ENCODE results near the gene SPTBN4.
"Not testable (repeated sequence)": the region's sequence is repeated elsewhere in the genome, so short reads cannot be mapped to it uniquely, and the experiment has no call there.

Gene SPTBN4

DNA sequence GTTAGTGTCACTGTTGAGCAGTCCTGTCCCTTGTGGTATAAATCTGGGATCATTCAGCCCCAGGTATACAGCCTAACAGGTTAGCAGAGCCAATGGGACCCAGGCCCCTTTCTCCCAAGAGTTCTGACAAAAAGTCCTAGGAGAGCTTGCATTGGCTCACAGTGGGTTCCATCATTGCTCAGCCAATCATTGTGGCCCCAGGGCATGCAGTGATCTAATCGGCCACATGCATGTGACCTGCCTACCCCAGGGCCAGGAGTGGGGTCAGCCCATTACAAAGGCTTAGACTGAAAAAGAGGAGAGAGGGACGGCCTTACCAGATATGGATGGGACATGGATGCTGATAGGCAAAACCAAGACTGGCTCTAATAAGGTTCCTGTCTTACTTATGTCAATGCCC lies 41.1 kb downstream of the SPTBN4 start:
- no peak for DNase-seq (ENCODE audit: low spot score)

DNA sequence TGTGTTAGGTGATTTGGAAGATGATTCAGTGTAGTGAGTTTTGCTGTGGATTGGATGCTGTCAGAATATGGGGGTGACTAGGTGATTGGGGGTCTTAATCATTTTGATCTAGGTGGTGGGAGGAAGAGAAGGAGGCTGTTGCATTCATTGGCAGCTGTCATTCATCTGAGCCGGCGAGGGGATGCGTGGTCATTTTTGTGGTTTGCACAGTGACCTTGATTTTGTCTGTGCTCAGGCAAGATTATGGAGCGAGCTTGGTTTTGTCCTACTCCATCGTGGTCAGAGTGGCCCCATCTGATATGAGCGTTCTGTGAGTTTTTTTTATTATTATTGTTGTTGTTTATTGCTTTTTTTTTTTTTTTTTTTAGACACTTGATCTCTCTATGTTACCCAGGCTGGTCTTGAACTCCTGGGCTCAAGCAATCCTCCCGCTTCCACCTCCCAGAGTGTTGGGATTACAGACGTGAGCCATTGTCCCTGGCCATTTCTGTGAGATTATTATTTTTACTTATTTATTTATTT lies 42.0 kb downstream of the SPTBN4 start:
- DNase-seq (ENCODE audit: low spot score): no peak

DNA sequence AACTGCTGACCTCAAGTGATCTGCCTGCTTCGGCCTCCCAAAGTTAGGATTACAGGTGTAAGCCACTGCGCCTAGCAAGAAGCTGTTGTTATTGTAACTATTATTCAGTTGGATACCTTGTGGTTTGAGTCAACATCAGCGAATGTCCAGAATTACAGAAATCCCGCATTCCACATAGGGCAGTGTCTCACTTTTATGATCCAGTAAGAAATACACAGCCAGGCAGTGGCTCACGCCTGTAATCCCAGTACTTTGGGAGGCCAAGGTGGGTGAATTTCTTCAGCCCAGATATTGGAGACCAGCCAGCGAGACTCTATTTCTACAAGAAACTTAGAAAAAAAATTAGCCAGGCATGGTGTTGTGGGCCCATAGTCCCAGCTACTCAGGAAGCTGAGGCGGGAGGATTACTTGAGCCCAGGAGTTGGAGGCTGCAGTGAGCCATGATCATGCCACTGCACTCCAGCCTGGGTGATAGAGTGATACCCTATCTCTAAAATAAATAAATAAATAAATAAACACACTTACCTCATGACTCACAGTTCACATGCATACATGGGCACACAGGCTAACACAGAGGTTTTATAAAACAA lies 43.8 kb downstream of the SPTBN4 start:
- no peak for DNase-seq (ENCODE audit: low spot score)

DNA sequence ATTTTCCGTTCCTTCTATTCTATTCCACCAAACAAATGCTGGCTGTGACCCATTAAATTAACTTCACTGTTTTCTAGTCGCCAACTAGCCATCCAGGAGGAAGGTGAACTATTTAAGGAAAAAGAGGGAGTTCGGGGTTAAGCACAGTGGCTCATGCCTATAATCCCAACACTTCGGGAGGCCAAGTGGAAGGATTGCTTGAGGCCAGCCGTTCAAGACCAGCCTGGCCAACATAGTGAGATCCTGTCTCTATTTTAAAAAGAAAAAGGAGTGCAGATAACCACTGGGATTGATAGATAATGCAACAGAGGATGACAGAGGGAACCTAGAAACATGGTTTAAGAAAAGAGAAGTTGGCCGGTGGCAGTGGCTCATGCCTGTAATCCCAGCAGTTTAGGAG lies 44.7 kb downstream of the SPTBN4 start:
- DNase-seq (ENCODE audit: low spot score): no peak

DNA sequence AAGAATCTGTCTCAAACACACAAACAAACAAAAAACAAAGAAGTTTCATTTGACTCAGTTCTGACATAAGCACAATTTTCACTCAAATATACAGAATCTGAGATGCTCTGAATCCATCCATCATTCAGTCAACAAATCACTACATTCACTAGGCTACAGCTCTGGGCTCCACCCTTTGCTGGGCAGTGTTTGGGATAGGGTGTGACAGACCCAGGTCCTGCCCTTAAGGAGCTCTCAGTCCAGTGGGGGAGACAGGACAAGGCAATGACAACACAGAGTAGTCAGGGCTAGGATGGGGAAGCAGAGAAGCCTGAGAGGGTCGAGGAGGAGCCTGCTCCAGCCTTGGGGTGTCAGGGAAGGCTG lies 45.3 kb downstream of the SPTBN4 start:
- no peak for DNase-seq (ENCODE audit: low spot score)

DNA sequence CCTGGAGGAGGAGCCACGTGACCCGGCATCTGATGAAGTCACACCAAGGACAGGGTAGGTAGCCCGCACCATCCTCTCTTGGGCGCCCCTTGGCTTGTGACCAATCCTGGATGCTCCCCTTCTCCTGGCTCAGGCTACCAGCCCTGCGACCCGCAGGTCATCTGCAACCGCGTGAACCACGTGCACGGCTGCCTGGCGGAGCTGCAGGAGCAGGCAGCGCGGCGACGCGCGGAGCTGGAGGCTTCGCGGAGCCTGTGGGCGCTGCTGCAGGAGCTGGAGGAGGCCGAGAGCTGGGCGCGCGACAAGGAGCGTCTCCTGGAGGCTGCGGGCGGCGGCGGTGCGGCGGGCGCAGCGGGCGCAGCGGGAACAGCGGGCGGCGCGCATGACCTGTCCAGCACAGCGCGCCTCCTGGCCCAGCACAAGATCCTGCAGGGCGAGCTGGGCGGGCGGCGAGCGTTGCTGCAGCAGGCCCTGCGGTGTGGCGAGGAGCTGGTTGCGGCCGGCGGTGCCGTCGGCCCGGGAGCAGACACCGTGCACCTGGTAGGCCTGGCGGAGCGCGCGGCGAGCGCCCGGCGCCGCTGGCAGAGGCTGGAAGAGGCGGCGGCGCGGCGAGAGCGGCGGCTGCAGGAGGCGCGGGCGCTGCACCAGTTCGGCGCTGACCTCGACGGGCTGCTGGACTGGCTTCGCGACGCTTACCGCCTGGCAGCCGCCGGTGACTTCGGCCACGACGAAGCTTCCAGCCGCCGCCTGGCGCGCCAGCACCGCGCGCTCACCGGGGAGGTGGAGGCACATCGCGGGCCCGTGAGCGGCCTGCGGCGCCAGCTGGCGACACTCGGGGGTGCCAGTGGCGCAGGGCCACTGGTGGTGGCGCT lies 45.9 kb downstream of the SPTBN4 start:
- no peak for DNase-seq (ENCODE audit: low spot score)

DNA sequence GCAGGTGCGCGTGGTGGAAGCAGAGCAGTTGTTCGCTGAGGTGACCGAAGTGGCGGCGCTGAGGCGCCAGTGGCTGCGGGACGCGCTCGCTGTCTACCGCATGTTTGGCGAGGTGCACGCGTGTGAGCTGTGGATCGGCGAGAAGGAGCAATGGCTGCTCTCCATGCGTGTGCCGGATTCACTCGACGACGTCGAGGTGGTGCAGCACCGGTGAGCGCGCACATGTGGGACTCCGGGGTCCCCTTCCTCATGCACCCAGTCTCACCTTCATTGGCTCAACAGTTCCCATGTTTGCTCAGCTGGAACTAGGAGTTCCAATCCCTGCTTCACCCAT lies 46.5 kb downstream of the SPTBN4 start:
- no peak for DNase-seq (ENCODE audit: low spot score)

GRCh38 chr19:40513741-40514315 lies 47.0 kb downstream of the SPTBN4 start:
- no peak for DNase-seq (ENCODE audit: low spot score)

- no peak for DNase-seq (ENCODE audit: low spot score)
These were observed 50.4 kb downstream of the SPTBN4 start for GRCh38 chr19:40517248-40517647.

GRCh38 chr19:40519352-40520322 lies 52.8 kb downstream of the SPTBN4 start:
- DNase-seq (ENCODE audit: low spot score): no peak

GRCh38 chr19:40521276-40521675 lies 54.5 kb downstream of the SPTBN4 start:
- DNase-seq (ENCODE audit: low spot score): peak; percentile 8

DNA sequence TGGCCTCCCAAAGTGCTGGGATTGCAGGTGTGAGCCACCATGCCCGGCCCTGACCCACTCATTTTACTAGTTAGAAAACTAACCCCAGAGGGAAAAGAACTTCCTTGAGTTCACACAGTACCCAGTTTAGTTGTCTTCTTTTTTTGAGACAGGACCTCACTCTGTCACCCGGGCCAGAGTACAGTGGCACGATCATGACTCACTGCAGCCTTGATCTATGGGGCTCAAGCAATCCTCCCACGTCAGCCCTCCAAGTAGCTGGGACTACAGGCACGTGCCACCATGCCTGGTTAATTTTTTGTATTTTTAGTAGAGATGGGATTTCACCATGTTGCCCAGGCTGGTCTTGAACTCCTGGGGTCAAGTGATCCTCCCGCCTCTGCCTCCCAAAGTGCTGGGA lies 55.1 kb downstream of the SPTBN4 start:
- DNase-seq (ENCODE audit: low spot score): not testable (repeated sequence)

- peak; percentile 31 for DNase-seq (ENCODE audit: low spot score)
These were observed 56.7 kb downstream of the SPTBN4 start for GRCh38 chr19:40523322-40524047.

- no peak for DNase-seq (ENCODE audit: low spot score)
These were observed 57.3 kb downstream of the SPTBN4 start for GRCh38 chr19:40524133-40524549.

DNA sequence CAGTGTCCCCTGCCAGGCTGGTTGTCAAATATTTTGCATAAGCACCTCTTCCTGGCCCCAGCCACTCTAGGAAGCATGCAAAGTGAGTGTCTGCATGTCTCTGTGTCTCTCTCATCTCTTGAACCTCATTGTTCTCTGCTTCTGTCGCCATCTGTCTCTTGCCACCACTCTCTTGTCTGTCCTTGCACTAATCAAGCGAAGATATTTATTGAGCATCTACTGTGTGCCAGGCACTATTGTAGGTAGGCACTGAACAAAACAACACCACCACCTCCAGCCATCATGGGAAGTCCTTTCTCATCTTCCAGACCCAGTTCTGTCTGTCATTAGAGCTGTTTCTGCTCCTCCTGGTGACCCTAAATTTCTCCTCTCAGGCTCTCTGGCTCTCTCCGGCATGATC lies 57.9 kb downstream of the SPTBN4 start:
- no peak for DNase-seq (ENCODE audit: low spot score)

- DNase-seq (ENCODE audit: low spot score): no peak
These were observed 58.6 kb downstream of the SPTBN4 start for GRCh38 chr19:40525234-40526051.

DNA sequence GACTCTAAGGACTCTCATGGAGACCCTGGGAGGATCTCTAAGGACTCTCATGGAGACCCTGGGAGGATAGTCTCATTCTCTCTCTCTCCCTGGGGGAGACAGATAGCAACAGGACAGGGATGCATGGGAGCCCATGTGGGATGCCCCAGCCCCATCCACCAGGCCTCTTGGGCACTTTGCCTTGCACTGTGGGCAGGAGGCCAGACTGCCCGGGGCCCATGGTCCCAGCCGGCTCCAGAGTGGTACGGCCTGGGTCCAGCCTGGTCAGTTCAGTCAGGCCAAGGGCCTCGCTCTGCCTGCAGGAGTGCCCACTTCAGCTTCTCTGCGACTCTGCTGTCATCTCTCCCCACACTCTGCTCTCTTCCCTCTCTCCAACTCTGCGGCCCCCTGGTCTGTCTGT lies 61.3 kb downstream of the SPTBN4 start:
- DNase-seq (ENCODE audit: low spot score): no peak

- no peak for DNase-seq (ENCODE audit: low spot score)
These were observed 61.8 kb downstream of the SPTBN4 start for GRCh38 chr19:40528533-40529092.

GRCh38 chr19:40529093-40529954 lies 62.5 kb downstream of the SPTBN4 start:
- peak; percentile 88 for DNase-seq (ENCODE audit: low spot score)
